Stimulated activated CD4-positive, alpha-beta T cell treated with anti-CD3 and anti-CD28 coated beads, Interleukin-2, amount 100 ng/mL, for 4 hours (primary cell): Measurements from ENCODE around the gene FOXRED1.

Source experiments
- DNase-seq: peaks from one replicate; pipeline ENCODE4 v3.0.0-alpha.2; 2020; ENCODE audit warnings: low read depth

FOXRED1 gene

DNA sequence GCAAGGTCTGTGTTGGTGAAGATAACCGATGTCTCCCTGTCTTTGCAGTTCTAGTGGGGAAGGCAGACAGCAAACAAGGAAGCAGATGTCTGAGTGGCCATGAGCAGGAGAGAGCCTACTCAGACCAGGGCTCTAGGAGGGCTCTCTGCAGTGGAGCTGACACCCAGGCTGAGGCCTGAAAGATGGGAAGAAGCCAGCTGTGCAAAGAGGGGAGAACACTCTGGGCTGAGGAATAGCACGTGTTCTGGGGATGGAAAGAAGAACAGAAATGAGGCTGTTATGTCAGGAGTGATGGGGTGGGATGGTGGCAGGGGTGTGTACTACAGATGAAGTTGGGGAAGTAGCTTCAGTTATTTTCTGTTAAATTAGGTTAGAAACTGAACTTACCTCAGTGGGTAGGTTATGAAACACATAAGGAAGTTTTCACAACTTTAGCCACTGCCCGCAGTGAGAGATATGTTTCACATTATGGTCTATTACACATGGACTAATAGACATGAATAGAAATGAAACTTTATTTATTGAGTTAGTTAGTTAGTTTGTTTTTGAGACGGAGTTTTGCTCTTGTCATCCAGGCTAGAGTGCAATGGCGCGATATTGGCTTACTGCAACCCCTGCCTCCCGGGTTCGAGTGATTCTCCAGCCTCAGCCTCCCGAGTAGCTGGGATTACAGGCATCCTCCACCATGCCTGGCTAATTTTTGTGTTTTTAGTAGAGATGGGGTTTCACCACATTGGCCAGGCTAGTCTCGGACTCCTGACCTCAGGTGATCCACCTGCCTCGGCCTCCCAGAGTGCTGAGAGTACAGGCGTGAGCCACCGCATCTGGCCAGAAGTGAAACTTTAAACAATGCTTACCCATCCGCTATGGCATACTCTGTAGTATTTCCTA is 42.7 kb downstream of the FOXRED1 start:
- no peak for DNase-seq

DNA sequence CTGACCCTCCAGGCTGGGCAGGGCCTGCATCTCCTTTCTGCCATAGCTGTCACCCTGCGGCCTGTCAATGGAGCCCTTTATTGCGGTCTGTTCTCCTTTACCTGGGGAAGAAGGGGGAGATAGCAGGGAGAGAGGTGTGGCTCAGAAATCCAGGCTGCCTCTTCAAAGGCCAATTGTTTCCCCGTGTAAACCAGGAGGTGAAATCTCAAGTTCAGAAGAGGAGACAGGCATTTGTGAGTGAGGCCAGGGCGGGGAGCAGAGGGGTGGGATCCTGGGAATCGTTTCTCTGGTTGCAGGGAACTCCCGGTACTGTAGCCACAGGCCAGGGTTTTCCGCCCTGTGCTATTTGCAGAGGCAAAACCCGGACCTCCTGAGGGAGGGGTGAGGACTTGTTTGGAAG is 44.0 kb downstream of the FOXRED1 start:
- DNase-seq, result no peak

DNA sequence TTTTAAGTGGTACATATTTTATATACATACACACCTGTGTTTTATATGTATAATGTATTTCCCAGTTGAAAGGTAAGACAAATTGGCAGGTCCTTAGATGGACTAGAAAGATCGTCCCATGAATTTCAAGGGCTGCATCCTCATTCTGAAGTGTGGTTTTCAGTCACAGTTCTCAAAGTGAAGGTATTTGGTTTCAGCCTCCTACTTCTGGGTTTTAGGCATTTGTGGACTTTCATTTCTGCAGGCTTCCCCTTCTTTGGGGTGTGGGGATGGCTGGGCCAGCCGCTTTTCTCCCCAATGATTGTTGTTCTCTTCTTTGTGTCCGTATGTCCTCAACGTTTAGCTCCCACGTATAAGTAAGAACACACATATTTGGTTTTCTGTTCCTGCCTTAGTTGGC is 44.9 kb downstream of the FOXRED1 start:
- no peak for DNase-seq

DNA sequence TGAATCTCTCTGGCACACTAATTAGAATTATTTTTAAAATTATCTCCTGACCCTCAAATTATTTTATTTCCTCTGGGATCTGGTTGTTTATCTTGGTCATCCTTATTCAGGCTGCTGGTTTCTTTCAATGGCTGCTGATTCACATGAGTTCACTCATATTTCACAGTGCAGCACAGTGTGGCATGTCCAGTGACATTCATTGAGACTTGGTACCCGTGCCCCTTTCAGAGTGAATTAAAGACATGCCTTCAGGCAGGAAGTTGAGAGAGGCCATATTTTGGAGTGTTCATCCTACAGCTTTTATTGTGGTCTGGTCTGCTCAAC is 48.4 kb downstream of the FOXRED1 start:
- no peak for DNase-seq

GRCh38 chr11:126317756-126318573 is 49.0 kb downstream of the FOXRED1 start:
- no peak for DNase-seq

DNA sequence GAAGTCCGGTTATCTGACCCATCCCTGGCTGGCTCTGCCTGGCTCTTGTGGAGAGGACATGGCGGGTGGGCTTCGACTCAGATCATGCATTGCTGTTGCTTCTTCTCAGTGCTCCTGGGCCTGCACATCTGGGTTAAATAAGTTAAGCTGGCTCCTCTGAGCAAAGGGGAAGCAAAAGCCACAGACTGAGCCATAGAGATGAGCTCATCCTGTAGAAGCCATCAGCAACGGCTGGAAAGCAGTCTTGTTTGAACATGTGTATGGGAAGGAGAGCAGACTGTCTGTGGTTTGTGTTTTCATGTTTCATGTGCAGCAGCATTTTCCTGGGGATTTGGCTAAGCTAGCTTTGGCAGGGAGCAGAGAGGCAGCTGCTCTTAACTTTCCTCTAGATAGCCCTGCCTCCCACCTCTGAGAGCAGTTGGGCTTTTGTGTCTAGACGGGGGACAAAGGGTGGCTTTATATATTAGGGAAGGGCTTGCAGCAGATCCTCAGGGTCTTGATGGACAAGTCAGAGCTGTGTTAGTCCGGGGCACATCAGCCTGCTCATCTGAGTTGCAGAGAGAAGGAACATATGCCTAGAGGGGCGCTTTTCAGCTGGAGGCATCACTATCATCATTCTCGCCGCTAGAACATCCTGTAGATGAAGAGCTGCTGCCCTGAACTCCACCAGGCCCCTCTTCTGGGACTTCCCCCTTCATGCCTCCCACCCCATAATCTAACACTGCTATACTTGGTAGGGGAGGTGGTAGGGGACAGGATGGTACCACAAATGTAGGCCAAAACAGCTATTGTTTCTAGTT is 49.8 kb downstream of the FOXRED1 start:
- no peak for DNase-seq

DNA sequence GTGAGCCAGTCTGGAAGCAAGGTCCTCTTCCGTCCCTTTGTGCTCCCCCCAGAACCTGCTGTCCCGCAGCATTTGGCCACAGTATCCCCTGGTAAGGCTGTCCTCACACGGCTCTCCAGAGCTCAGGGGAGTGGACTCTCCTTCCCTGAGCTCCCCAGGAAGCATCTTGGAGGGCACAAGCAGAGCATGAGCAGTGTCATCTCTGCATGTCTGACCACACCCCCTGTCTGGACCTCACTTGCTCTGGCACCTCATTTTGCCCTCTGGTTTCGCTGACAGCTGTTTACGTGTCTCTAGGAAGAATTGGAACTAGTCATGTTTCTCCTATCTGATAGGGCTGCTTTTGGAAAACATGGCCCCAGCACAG is 50.4 kb downstream of the FOXRED1 start:
- no peak for DNase-seq

- no peak for DNase-seq
Measured at GRCh38 chr11:126322996-126323395, 54.0 kb downstream of the FOXRED1 start.

GRCh38 chr11:126327281-126328000 is 58.5 kb downstream of the FOXRED1 start:
- no peak for DNase-seq
